GM21515 (cell line): Measurements from ENCODE around the gene GALNT17.
"Not testable (repeated sequence)": the region's sequence is repeated elsewhere in the genome, so short reads cannot be mapped to it uniquely, and the experiment has no call there.

ENCODE experiments used
- ATAC-seq: cut with Tn5 transposase; IDR thresholded peaks from one replicate; pipeline ENCODE4 v1.9.1; 2021; ENCODE audit not compliant: unreplicated experiment

The GALNT17 gene

DNA sequence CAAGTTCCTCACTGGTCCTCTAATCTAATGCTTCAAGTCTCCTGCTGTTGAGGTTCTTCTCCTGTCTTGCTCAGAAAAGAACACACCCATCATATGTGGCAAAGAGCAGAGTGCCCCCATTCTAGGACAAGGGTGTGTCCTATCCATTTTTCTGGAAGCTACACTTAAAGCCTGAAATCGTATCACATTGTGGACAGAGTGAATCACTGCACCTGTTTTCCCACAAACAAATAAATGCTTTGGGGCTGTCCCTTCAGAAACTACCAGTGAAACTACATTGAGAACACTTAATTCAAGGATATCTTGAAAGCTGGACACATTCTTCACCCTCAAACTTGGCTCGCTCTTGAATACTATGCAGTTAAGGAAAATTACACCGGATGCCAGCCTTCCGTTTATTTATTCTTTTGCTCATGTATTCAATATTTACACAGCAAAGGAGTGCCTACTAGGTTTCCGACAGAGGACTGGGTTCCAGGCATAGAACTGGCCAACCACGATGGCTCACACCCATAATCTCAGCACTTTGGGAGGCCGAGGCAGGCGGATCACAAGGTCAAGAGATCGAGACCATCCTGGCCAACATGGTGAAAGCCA lies 473.0 kb downstream of the GALNT17 start:
- ATAC-seq, result no peak

DNA sequence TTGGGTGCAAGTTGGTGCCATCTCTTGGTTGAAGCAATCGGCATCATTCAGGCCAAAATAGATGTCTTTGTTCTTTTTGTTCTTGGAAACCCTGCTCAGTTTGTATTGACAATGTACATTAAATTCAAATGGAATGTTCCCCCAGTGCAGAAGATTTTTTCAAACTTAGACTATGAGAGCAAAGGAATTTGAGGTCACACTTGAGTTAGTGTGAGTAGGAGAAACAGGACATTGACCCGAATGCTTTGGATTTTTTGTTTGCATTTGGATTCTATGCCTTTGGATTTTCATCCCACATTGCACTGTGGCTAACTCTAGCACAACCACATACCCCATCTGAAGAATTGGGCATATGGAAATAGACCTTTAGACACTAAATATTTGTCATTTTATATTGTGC lies 480.0 kb downstream of the GALNT17 start:
- ATAC-seq, result no peak

DNA sequence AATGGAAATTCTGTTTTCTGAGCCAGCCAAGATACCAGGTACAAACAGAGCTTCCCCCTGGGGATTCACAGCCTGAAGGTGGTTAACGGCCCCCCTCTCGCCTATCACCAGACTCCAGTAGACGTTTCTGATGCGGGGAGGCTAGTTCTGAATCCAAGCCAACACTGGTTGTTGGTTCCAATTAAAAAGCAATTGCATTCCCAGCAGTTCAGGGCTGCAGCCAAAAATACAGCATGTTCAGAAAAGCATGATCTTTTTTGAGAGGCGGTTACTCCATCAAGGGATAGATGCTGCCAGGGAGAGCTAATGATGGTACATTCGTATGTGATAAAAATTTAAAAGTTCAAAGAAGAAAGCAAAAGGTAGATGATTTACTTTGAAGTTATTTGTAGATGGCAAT lies 481.0 kb downstream of the GALNT17 start:
- no peak for ATAC-seq

DNA sequence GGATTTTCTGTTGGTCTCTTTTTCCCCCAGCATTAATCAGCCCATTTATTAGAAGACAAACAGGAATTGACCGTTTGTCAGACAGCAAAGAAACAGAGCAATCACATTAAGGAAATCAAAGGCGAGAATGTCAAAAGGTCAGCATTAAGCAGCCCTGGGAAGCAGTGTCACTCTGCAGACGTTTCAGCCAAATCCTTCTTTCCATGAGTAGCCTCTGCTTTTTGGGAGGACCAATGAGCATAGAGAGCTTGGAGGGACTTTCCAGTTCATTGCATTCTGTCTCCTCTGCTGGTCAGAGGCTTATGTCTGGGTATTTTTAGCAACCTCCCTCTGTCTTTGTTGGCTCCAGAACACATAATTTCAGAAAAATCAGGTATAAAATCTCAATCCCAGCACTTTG lies 481.4 kb downstream of the GALNT17 start:
- no peak for ATAC-seq

DNA sequence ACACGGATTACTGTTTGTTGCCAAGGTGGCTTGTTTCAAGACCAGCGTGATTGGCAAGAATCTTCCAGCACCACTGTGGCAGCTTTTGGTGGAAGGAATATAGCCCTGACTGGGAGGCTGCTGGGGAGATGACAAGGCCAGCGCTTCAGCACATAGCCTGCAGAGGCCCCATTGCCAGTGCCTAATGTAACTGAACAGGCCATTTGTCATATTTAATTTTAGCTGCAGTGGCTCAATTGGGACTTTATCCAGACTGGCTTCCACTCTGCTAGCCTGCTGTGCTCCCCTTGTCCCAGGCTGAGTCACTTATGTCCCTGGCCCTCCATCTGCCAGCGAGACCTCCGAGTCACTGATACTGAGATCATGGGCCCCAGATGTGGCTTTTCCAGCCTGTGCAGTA lies 483.1 kb downstream of the GALNT17 start:
- ATAC-seq, result no peak

DNA sequence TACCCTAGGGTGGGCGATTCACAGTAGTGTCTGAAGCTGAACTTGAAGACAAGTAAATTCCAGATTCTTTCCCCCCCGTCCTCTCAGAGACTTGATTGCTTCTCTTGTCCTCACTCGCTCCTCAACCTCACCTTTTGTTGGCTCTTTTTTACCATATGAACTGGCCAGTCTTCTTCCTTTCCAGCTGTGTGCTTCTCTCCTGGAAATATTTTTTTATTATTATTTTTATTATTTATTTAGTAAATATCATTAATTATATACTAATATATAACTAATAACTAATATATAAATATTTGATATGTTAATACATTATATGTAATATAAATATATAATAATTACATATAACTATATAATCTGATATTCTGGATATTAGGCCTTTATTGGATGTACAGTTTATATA lies 484.3 kb downstream of the GALNT17 start:
- no peak for ATAC-seq

DNA sequence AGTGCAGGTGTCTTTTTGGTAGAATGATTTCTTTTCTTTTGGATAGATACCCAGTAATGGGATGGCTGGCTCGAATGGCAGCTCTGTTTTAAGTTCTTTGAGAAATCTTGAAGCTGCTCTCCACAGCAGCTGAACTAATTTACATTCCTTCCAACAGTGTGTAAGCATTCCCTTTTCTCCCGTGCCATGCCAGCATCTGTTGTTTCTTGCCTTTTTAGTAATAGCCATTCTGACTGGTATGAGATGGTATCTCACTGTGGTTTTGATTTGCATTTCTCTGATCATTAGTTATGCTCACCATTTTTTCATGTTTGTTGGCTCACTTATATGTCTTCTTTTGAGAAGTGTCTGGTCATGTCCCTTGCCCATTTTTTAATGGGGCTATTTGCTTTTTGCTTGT lies 486.3 kb downstream of the GALNT17 start:
- no peak for ATAC-seq

DNA sequence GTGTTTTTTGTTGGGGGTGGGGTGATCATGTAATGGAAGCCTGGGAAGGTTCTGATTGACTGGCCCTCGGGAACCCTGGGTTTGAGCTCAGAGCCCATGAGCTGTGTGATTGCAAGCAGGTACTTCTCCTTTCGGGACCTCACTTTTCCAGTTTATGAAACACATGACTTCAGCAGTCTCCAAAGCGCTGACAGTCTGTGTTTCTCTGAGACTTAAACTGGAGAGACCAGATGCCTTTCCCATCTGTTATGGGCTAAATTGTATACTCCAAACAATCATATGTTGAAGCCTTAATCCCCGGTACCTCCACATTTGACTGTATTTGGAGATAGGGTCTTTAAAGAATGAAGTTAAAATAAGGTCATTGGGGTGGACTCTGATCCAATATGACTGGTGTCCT lies 493.6 kb downstream of the GALNT17 start:
- ATAC-seq, result no peak

DNA sequence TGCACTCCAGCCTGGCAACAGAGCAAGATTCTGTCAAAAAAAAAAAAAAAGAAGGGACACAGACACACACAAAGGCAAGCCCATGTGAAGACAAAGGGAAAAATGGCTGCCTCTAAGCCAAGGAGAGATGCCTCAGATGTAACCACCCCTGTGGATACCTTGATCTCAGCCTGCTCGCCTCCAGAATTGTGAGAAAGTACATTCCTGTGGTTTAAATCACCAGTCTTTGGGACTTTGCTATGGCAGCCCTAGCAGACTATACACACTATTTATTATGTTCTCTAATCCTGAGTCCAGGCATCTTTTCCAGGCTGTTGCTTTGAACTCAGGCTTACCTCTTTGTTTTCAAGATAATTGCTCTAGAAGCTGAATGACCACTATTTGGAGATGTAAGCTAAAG lies 494.3 kb downstream of the GALNT17 start:
- no peak for ATAC-seq

DNA sequence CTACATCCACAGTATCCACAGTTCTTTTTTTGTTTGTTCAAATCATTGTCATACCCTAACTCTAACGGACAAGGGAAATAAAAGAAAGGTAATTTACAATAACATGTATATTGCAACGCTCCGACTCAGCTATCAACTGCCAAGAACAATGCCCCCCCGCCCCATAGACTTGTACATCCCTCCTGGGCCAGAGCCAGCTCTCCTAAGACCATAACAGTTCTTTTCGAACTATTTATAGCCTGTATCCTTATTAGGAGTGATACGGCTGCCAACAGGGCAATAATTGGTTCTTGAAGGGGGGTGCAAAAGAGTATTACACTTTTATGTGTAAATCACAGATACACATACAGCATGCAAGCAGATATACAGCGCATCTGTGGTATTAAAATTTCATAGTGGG lies 495.7 kb downstream of the GALNT17 start:
- ATAC-seq, result no peak

DNA sequence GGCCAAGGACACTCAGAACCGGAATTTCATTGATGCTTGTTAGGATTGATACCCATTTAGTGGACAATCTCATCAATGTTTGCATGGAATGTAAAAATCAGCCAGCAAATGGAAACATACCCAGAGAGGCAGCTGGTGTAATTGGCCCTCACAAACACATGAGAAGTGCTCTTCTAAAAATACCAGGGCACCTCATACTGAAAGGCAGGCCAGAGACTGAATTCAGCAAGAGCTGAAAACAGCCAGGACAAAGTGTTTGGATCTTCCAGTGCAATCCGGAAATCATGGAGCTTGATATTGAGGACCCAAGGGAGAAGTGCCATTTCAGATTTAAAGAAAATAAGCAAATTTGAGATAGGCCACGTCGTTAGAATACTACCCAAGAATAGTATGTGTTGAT lies 498.6 kb downstream of the GALNT17 start:
- no peak for ATAC-seq

DNA sequence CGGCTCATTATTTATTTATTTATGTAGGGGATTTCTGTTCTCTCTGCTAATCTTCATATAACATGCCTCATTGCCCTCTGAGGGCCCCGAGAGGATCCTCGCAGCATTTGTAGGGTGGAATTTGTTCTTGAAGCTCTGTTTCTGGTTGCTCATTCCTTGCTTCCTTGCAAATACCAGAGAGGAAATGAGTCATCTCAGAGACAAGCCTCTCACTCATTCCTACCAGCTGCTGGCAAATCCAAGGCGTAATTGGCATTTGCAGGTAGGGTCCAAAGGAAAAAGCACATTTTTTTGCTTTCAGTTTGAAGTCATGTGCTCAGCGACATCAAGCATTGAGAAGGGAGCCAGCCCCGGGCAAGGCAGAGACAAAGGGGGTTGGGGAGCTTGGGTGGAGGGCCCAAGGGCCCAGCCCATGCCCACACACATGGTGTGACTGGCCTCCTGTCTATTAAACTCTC lies 501.6 kb downstream of the GALNT17 start:
- no peak for ATAC-seq

DNA sequence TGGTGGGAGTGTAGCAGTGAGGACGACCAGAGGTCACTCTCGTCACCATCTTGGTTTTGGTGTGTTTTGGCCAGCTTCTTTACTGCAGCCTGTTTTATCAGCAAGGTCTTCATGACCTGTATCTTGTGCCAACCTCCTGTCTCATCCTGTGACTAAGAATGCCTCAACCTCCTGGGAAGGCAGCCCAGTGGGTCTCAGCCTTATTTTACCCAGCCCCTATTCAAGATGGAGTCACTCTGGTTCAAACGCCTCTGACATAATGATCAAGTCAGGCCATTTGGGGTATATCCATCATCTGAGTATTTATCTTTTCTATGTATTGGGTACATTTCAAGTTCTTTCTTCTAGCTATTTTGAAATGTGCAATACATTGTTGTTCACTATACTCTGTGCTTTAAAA lies 503.9 kb downstream of the GALNT17 start:
- ATAC-seq, result not testable (repeated sequence)

DNA sequence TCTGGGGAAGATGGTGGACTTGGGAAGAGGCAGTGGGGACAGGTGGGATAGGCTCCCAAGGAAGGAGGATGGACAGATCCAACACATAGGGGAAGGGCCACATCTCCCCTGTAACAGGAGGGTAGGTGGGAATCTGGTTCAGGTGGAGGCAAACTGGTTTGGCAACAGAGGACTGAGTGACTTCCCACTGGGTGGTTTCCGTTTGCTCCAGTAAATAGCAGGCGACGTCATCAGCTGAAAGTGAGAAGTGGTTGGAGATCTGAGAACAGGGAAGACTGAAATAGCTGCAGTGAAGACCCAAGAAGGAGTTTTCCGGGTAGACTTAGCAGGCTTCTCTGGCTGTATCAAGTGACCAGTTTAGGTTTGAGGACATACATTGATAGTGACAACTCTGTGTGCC lies 504.4 kb downstream of the GALNT17 start:
- ATAC-seq, result no peak

DNA sequence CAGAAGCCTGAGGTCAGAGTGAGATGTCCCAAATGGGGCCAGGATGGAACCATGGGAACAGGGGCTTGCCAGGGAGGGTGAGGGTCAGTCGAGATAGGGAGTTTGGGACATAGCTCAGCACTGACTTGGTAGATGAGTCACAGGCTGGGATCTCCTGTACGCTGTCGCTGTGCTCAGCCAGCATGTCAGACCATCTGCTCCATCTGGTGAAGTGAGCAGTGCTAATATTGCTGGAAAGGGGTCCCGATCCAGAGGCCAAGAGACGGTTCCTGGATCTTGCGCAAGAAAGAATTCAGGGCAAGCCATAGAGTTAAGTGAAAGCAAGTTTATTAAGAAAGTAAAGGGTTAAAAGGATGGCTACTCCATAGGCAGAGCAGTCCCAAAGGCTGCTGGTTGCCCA lies 505.6 kb downstream of the GALNT17 start:
- no peak for ATAC-seq

DNA sequence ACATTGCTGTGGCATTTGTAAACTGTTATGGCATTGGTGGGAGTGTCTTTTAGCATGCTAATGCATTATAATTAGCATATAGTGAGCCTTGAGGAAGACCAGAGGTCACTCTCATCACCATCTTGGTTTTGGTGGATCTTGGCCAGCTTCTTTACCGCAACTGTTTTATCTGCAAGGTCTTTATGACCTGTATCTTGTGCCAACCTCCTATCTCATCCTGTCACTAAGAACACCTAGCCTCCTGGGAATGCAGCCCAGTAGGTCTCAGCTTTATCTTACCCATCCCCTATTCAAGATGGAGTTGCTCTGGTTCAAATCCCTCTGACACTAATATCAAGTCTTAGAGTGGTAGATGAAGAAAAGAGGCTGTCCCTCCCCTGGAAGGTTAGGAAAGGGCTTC lies 506.2 kb downstream of the GALNT17 start:
- no peak for ATAC-seq

DNA sequence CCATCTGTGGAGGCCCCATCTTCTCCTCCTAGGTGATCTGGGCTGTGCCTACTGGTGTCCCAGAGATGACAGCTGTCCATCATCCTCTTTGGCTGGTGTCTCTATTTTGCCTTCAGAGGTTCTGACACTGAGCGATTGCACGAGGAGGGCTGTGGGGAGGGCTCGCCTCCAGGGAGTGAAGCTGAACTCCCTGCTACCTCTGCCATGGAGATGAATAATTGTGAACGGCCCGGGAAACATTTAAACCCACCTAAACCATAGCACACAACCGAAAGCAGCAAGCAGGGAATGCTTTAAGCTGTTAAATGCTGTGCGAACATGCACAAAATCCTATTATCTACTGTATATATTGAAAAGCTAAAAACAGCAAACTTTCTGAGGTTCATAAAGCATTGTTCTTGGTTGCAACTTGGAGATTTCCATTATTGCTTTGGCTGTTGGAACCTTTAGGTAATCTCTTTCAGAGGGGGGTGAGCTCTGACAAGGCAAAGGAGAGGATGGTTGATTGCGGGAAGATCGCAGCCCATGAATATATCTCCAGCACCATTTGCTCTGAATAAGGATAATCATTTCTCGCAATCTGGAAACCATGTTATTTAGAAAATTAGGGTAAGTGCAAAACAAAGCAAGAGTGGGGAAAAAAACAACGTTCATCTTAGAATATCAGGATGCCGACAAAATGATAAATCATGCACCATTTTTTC lies 507.6 kb downstream of the GALNT17 start:
- ATAC-seq, result no peak

DNA sequence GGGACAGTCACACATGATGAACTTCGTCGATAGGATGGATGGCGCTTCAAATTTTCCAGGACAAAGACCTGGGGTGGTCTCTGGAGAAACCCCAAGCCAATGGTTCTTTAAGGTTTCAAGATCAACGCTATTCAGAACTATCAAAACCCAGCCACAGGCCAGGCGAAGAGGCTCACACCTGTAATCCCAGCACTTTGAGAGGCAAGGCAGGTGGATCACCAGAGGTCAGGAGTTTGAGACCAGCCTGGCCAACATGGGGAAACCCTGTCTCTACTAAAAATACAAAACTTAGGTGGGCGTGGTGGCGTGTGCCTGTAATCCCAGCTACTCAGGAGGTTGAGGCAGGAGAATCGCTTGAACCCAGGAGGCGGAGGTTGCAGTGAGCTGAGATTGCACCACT lies 511.1 kb downstream of the GALNT17 start:
- not testable (repeated sequence) for ATAC-seq

DNA sequence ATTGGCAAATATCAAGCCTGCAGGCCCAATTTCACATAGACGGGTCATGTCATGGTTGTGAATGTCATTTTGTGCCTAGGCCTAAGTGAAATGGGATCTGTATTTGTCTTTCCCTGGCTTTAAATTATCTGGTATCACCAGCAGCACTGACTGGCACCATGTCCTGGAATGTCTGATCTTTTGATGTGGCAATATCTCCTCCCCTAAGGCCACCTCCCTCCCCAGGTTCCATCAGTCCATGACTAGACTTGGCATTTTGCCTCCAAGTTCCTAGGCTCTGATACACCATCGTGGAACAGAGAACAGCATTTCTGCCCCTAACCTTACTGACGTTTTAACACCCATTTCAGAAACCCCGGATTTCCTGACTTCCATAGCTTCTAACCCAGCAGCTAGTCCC lies 513.9 kb downstream of the GALNT17 start:
- ATAC-seq, result no peak

DNA sequence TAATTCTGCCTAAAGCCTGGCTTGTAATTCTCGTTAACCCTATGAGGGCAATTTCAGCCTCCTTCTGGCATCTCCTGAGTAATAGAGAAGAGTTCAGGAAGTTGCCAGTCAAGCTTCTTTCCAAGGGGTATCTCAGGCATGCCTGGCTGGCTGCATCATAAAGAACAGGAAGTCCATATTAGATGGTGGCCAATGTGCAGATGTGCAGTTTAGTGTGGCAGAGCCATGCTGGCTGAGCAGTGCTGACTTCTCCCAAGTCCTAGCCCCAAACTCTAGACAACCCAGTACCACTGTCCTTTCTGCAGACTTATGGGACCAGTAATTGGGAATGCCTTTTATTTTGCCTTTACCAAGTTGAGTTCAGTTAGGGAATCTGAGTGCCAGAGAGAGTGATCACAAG lies 517.9 kb downstream of the GALNT17 start:
- ATAC-seq, result no peak

DNA sequence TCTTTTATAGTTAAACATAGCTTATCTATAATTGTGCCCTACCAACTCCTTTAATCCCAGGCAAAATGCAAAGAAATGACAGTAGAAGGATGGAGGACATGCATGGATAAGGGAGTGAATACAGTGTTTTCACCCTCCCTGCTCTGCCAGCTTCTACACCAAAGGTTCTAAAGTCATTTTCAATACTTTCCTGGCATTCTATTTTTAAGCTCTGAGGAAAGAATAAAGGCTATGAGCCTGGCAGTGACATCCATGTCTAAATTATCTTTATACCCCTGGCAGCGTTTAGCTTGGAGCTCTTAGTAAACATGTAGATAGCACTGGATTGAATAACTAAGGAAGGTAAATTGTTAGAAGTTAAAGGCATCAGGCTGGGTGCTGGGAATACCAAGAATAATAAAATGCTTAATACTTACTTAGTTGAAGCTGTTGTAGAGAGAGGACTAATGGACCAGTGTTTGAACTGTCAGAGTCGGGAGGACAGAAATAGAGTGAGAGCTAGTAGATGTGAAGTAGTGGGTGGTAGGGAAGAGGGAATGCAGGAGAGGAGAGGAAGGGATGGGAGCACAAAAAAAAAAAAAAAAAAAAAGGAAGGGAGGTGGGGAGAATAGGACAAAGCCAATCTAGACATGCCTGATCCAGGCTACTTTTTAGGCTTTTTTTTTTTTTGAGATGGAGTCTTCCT lies 518.9 kb downstream of the GALNT17 start:
- ATAC-seq, result no peak

DNA sequence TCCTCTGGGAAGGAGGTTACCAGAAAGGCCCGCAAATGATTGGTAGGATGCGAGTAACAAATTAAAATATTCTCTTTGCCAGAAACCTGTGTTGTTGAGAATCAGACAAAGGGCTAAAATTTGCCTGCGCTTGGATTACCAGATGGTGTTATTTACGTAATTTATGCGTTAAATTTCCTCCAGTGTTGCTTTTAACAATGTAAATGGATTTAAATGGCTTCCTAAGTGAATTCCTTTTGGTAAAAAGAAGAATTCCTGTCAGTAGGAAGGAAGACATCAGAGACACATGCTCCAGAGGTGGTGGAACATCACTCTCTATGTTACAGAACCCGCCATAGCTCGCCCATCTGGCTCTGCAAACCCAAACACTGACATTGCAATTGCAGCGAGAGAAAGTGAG lies 520.6 kb downstream of the GALNT17 start:
- ATAC-seq, result no peak
